H9 (cell line): ENCODE results near the gene SAFB. TPM values are rescaled to one million over a fixed set of nuclear protein-coding genes. Genes with fewer than 3 reads are reported as not detected.

ENCODE experiments used
- DNase-seq: peaks from one replicate; pipeline ENCODE4 v3.0.0-alpha.2; 2017
- H2AFZ ChIP-seq: one replicate; pipeline ENCODE4 v1.6.1; 2013; ENCODE audit warnings: mild to moderate bottlenecking, low read length, control low read depth, moderate library complexity
- H2AK5ac ChIP-seq: 2 replicates; pipeline ENCODE4 v1.6.1; 2013; ENCODE audit warnings: low read length, control low read depth, mixed read lengths; ENCODE audit not compliant: insufficient read length
- H2BK120ac ChIP-seq: one replicate; pipeline ENCODE4 v1.6.1; 2013; ENCODE audit warnings: low read depth, mild to moderate bottlenecking, low read length, control low read depth, inconsistent platforms; ENCODE audit not compliant: poor library complexity, severe bottlenecking
- H2BK12ac ChIP-seq: 2 replicates; pipeline ENCODE4 v1.6.1; 2013; ENCODE audit warnings: low read length, control low read depth, mixed read lengths, low read depth; ENCODE audit not compliant: insufficient read length
- H2BK15ac ChIP-seq: 2 replicates; pipeline ENCODE4 v1.6.1; 2013; ENCODE audit warnings: low read depth, low read length, control low read depth
- H2BK20ac ChIP-seq: one replicate; pipeline ENCODE4 v1.6.1; 2013; ENCODE audit warnings: low read depth, mild to moderate bottlenecking, low read length, control low read depth, inconsistent platforms; ENCODE audit not compliant: poor library complexity, severe bottlenecking
- H2BK5ac ChIP-seq: 2 replicates; pipeline ENCODE4 v1.6.1; 2013; ENCODE audit warnings: low read length, control low read depth, mixed read lengths; ENCODE audit not compliant: insufficient read length
- H3K14ac ChIP-seq: 2 replicates; pipeline ENCODE4 v1.6.1; 2013; ENCODE audit warnings: low read length, control low read depth; ENCODE audit not compliant: insufficient read depth
- H3K18ac ChIP-seq: 2 replicates; pipeline ENCODE4 v1.6.1; 2013; ENCODE audit warnings: low read depth, mild to moderate bottlenecking, mixed read lengths, low read length, control low read depth; ENCODE audit not compliant: insufficient read length
- H3K23ac ChIP-seq: 2 replicates; pipeline ENCODE4 v1.6.1; 2013; ENCODE audit warnings: low read length, control low read depth, mixed read lengths, low read depth; ENCODE audit not compliant: insufficient read length
- H3K23me2 ChIP-seq: 2 replicates; pipeline ENCODE4 v1.6.1; 2013; ENCODE audit warnings: low read depth, mild to moderate bottlenecking, mixed read lengths, low read length, control low read depth; ENCODE audit not compliant: insufficient read length, poor library complexity, severe bottlenecking
- H3K27ac ChIP-seq: 2 replicates; pipeline ENCODE4 v1.5.1; 2013; ENCODE audit warnings: low read length, control low read depth, mixed read lengths, low read depth; ENCODE audit not compliant: insufficient read length
- H3K27me3 ChIP-seq: 2 replicates; pipeline ENCODE4 v1.6.1; 2013; ENCODE audit warnings: low read length, control low read depth, inconsistent platforms; ENCODE audit not compliant: insufficient read depth
- H3K4ac ChIP-seq: 2 replicates; pipeline ENCODE4 v1.6.1; 2013; ENCODE audit warnings: low read depth, mild to moderate bottlenecking, control low read depth, inconsistent platforms, low read length, moderate library complexity
- H3K4me1 ChIP-seq: 2 replicates; pipeline ENCODE4 v1.6.1; 2013; ENCODE audit warnings: low read length, control low read depth, inconsistent platforms; ENCODE audit not compliant: insufficient read depth
- H3K4me2 ChIP-seq: 2 replicates; pipeline ENCODE4 v1.6.1; 2013; ENCODE audit warnings: low read length, control low read depth, mixed read lengths; ENCODE audit not compliant: insufficient read length, insufficient read depth
- H3K56ac ChIP-seq: 2 replicates; pipeline ENCODE4 v1.6.1; 2013; ENCODE audit warnings: low read depth, mild to moderate bottlenecking, mixed read lengths, low read length, control low read depth; ENCODE audit not compliant: insufficient read length
- H3K79me1 ChIP-seq: 2 replicates; pipeline ENCODE4 v1.6.1; 2013; ENCODE audit warnings: low read depth, mild to moderate bottlenecking, moderate library complexity, low read length, control low read depth, inconsistent platforms; ENCODE audit not compliant: insufficient read depth, poor library complexity, severe bottlenecking
- H3K79me2 ChIP-seq: 2 replicates; pipeline ENCODE4 v1.6.1; 2013; ENCODE audit warnings: low read length, control low read depth, inconsistent platforms; ENCODE audit not compliant: insufficient read depth
- H3K9ac ChIP-seq: 2 replicates; pipeline ENCODE4 v1.6.1; 2013; ENCODE audit warnings: low read length, control low read depth, mixed read lengths; ENCODE audit not compliant: insufficient read length; ENCODE audit errors: extremely low read depth
- H3K9me3 ChIP-seq: one replicate; pipeline ENCODE4 v1.6.1; 2013; ENCODE audit warnings: low read depth, low read length, inconsistent platforms; ENCODE audit not compliant: control insufficient read depth
- H3T11ph ChIP-seq: one replicate; pipeline ENCODE4 v1.6.1; 2013; ENCODE audit warnings: mild to moderate bottlenecking, low read length, control low read depth, inconsistent platforms
- H4K20me1 ChIP-seq: one replicate; pipeline ENCODE4 v1.6.1; 2013; ENCODE audit not compliant: control insufficient read depth, insufficient read length, insufficient read depth
- H4K5ac ChIP-seq: 2 replicates; pipeline ENCODE4 v1.6.1; 2013; ENCODE audit warnings: low read depth, mild to moderate bottlenecking, mixed read lengths, low read length, control low read depth; ENCODE audit not compliant: insufficient read length
- H4K8ac ChIP-seq: replicated peaks from 2 replicates; pipeline ENCODE4 v1.6.1; 2013; ENCODE audit warnings: low read length, control low read depth, mixed read lengths, low read depth; ENCODE audit not compliant: insufficient read length
- H4K91ac ChIP-seq: 2 replicates; pipeline ENCODE4 v1.6.1; 2013; ENCODE audit warnings: low read depth, mild to moderate bottlenecking, moderate library complexity, mixed read lengths, low read length, control low read depth; ENCODE audit not compliant: insufficient read length
- H3K27ac Mint-ChIP-seq, 3 experiments: 2 replicates in 2 of 3; 3 replicates in 1 of 3; pipeline ENCODE4 v1.8.0; 2020 to 2021; ENCODE audit warnings: mixed read lengths in 3 of 3, mild to moderate bottlenecking in 1 of 3, moderate library complexity in 1 of 3
- H3K27me3 Mint-ChIP-seq: 2 replicates; pipeline ENCODE4 v1.8.0; 2021; ENCODE audit warnings: low read depth, mild to moderate bottlenecking, moderate library complexity, mixed read lengths
- H3K36me3 Mint-ChIP-seq, 3 experiments: 2 replicates in 2 of 3; 3 replicates in 1 of 3; pipeline ENCODE4 v1.8.0; 2020 to 2021; ENCODE audit warnings: low read depth in 3 of 3, mixed read lengths in 3 of 3; ENCODE audit not compliant: insufficient read depth in 1 of 3
- H3K4me1 Mint-ChIP-seq, 2 experiments: 2 replicates each; pipeline ENCODE4 v1.8.0; 2020; ENCODE audit warnings: mixed read lengths in 2 of 2
- H3K4me3 Mint-ChIP-seq, 2 experiments: 2 replicates in 1 of 2; 3 replicates in 1 of 2; pipeline ENCODE4 v1.8.0; 2020 to 2021; ENCODE audit warnings: mild to moderate bottlenecking in 2 of 2, mixed read lengths in 2 of 2, moderate library complexity in 1 of 2
- H3K9me3 Mint-ChIP-seq, 2 experiments: 2 replicates in 1 of 2; 3 replicates in 1 of 2; pipeline ENCODE4 v1.8.0; 2020; ENCODE audit warnings: mild to moderate bottlenecking in 2 of 2, mixed read lengths in 2 of 2, moderate library complexity in 1 of 2
- CTCF ChIP-seq: fragments of 200-600 bp; sonication (generic); conservative IDR thresholded peaks from 3 replicates; pipeline ENCODE4 v1.8.0; 2021; ENCODE audit warnings: antibody characterized with exemption, mild to moderate bottlenecking
- WGBS: extraction: QIAGEN DNeasy Blood & Tissue Kit; methylation state at CpG from one replicate; pipeline ENCODE4 v1.1.7; 2013; ENCODE audit warnings: missing lambda C conversion rate, low lambda C conversion rate, mixed read lengths; ENCODE audit not compliant: insufficient read length; ENCODE audit errors: extremely low coverage; 5-methylcytosine and 5-hydroxymethylcytosine counted together
- total RNA-seq: library from RNA; stranded (reverse); gene quantifications from 2 replicates; pipeline ENCODE4 v1.2.1, GENCODE V29; 2021

The SAFB gene
- total RNA-seq, 1 experiment from 2014 or later = 110 TPM

GRCh38 chr19:5651361-5651760, 28.5 kb downstream of the SAFB start:
- Histone ChIP-seq H3K4me2 (no peak overlapping the region), H4K91ac (no peak overlapping the region), H3K79me2 (no peaks in the 10 kb centered on the region), H3K56ac (no peak overlapping the region), H2AFZ (no peak overlapping the region), H2BK15ac (no peak overlapping the region), H2BK20ac (no peak overlapping the region), H2BK12ac (no peak overlapping the region), H3K23me2 (no peaks in the 10 kb centered on the region), H2BK120ac (no peak overlapping the region), H2BK5ac (no peak overlapping the region), H3K9ac (no peak overlapping the region), H3K9me3 (no peaks in the 10 kb centered on the region), H3K27me3 (no peaks in the 10 kb centered on the region), H3T11ph (no peak overlapping the region), H3K18ac (no peak overlapping the region), H3K79me1 (no peaks in the 10 kb centered on the region), H3K4ac (no peak overlapping the region), H3K23ac (no peak overlapping the region), H4K8ac (no peak overlapping the region), H3K14ac (no peak overlapping the region), H3K27ac (no peak overlapping the region), H3K4me1 (no peaks in the 10 kb centered on the region), H2AK5ac (no peak overlapping the region), H4K20me1 (no peaks in the 10 kb centered on the region), H4K5ac (no peak overlapping the region)
- peak; percentile 27; the same call in 1 of the 3 replicates for TF ChIP-seq CTCF
- no peaks in the 10 kb centered on the region for H3K9me3 Mint-ChIP-seq
- DNase-seq = no peak
- H3K27ac Mint-ChIP-seq = no peak overlapping the region; a peak in 1 of 7 replicates
- peaks cover 59 to 92% (median 85%) of the 10 kb centered on the region in 3 experiments; a peak in 6 of 7 replicates for H3K36me3 Mint-ChIP-seq
- no peaks in the 10 kb centered on the region for H3K4me1 Mint-ChIP-seq
- no CpG with 5 or more reads among the region's 5 CpGs for WGBS
- H3K27me3 Mint-ChIP-seq = no peaks in the 10 kb centered on the region
- no peak overlapping the region for H3K4me3 Mint-ChIP-seq
